Inflammatory macrophage treated with lipopolysaccharide for 1 hour (primary cell): ENCODE data around the gene CCDC183.
"Not testable (repeated sequence)": the region's sequence is repeated elsewhere in the genome, so short reads cannot be mapped to it uniquely, and the experiment has no call there.

Experiments
- DNase-seq, 2 donors: peaks; one replicate each; pipeline ENCODE4 v3.0.0-alpha.2; 2020 to 2022

CCDC183 gene

GRCh38 chr9:136826188-136826541 is 30.0 kb downstream of the CCDC183 start:
- DNase-seq: no peak

- DNase-seq: no peak
Observed at GRCh38 chr9:136826703-136827582, 30.8 kb downstream of the CCDC183 start.

GRCh38 chr9:136827794-136828473 is 31.8 kb downstream of the CCDC183 start:
- no peak for DNase-seq

GRCh38 chr9:136828474-136829140 is 32.5 kb downstream of the CCDC183 start:
- no peak for DNase-seq

DNA sequence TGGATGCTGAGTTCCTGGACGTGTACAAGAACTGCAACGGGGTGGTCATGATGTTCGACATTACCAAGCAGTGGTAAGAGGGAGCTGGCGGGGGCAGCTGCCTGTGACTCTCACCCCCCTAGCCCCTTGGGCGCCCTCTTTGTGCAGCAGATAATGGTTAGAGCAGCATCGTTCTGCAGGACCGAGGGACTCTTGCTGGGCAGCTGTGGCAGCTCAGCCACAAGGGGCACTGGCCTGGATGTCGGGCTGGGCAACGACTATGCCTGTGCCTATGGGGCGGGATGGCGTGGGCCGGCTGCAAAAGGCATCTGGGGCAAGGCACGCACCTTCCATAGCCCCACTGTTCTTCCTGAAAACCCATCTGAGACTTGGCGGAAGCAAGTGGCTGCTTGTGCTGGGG is 33.3 kb downstream of the CCDC183 start:
- no peak for DNase-seq

- no peak for DNase-seq
Observed at GRCh38 chr9:136829981-136830885, 34.1 kb downstream of the CCDC183 start.

GRCh38 chr9:136831002-136831719 is 35.0 kb downstream of the CCDC183 start:
- DNase-seq: no peak

DNA sequence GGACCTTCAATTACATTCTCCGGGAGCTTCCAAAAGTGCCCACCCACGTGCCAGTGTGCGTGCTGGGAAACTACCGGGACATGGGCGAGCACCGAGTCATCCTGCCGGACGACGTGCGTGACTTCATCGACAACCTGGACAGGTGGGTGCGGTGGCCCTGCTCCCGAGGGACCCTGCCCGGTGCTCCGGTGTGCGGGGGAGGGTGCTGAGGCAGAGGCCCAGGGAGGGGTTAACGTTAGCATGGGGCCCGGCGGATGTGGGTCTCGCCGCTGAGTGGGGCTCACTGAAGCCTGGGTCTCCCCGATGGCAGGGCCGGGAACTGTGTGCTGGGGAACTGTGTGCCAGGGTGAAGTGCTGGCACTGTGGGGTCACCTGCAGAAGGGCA is 35.6 kb downstream of the CCDC183 start:
- no peak for DNase-seq

DNA sequence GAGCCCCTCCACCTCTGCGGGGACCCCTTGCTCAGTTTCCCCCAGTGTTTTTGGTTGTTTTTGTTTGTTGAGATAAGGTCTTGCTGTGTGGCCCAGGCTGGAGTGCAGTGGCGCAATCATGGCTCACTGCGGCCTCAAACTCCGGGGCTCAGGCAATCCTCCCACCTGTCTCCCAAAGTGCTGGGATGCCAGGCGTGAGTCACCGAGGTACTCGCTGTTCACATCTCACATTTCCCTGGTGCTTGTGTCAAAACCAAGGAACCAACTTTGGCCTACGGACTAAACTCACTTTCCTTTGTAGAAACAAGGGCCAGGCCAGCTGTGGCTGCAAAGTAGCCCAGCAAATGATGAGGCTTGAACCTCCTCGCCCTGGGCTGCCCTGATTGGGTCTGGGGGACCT is 36.4 kb downstream of the CCDC183 start:
- no peak for DNase-seq

GRCh38 chr9:136833381-136834048 is 37.4 kb downstream of the CCDC183 start:
- DNase-seq: not testable (repeated sequence)

DNA sequence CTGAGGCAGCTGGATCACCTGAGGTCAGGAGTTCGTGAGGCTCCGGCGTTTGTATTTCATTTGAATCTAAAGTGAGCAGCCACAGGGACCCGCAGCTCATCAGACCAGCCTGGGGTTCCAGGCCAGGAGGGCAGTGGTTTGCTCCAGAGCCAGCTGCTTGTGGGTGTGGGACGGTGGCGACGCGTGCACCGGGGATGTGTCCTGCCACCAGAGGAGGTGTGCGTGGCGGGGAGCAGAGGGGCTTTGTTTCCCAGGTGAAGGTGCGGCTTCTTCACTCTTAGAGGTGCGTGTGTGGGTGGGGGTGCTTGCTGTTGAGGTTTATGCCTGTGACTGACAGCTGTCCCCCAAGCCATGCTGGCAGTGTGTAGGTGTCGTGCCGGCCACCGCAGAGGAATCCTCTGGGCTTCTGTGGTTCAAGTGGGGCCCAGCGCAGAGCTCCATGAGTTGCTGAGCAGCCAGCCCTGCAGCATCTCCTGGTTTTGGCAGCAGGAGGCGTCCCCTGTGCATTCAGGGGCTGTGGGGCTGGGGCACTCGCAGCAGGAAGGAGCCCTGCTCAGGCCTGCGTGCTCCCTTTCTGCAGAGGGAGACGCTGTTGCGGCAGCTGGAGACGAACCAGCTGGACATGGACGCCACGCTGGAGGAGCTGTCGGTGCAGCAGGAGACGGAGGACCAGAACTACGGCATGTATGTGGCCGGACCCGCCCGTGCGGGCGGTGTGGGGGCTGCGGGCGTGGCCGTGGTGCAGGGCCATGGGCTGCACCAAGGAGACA is 39.2 kb downstream of the CCDC183 start:
- no peak for DNase-seq

GRCh38 chr9:136835932-136836904 is 40.1 kb downstream of the CCDC183 start:
- DNase-seq: no peak

DNA sequence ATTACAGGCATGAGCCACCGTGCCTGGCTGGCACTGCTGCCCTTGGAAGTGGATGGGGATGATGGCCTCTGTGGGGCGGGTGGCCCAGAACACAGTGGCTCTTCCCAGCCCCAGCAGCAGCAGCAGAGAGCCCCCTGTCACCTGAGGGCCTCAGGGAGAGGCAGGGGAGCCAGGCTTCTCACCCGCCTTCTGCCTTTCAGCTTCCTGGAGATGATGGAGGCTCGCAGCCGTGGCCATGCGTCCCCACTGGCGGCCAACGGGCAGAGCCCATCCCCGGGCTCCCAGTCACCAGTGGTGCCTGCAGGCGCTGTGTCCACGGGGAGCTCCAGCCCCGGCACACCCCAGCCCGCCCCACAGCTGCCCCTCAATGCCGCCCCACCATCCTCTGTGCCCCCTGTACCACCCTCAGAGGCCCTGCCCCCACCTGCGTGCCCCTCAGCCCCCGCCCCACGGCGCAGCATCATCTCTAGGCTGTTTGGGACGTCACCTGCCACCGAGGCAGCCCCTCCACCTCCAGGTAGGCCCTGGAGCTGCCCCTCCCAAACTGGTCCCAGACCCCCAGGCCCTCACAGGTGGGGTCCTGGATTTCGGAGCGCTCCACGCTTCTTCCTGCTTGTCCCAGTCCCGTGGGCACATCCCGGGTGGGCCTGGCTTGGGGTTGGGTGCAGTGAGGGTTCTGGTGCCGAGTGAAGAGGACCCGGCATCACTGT is 41.2 kb downstream of the CCDC183 start:
- DNase-seq: no peak

DNA sequence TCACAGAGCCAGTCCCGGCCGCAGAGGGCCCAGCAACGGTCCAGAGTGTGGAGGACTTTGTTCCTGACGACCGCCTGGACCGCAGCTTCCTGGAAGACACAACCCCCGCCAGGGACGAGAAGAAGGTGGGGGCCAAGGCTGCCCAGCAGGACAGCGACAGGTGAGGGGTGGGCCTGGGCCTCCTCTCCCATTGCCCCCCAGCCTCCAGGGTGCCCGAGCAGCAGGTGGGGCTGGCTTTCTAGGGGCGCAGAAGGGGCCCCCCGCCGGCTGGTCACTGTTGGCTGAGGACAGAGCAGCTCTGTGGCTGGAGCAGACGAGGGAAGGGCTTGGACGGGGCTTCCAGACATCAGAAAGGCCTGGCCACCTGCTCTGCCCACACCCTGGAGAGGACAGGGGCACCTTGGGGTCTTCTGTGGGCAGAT is 41.7 kb downstream of the CCDC183 start:
- not testable (repeated sequence) for DNase-seq

DNA sequence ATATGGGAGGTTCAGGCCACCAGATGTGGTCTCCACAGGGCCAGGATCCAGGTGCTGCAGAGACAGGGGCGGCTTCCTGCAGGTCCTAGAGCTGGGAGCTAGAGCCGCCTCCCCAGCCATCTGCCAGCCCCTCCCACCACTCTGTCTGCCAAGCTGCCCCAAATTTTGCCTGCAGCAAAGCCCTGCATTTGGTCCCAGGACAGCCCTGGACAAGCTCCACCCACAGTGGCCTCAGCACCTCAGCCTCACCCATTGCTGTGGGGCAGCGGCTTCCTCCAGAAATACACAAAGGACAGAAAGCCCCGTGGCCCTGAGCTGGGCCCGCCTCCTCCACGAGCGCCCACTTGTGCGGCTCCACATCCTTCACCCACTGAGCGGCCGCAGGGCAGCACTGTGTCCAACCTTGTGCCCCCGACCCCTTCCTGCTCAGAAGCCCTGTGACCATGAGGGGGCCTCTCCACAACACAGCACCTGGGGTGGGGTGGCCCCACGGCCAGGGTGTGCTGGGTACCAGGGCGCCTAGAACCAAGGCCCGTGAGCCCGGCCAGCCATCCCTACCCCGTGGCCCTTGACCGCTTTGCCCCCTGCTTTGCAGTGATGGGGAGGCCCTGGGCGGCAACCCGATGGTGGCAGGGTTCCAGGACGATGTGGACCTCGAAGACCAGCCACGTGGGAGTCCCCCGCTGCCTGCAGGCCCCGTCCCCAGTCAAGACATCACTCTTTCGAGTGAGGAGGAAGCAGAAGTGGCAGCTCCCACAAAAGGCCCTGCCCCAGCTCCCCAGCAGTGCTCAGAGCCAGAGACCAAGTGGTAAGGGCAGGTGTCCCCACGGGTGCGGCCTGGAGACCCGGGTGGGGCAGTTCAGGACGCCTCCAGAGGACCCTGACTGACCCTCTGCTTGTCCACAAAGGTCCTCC is 42.4 kb downstream of the CCDC183 start:
- no peak for DNase-seq

- no peak for DNase-seq
Observed at GRCh38 chr9:136839229-136840139, 43.3 kb downstream of the CCDC183 start.
